Naive B cell (primary cell): ENCODE data around the gene KMT2C. TPM values are rescaled to one million over a fixed set of nuclear protein-coding genes. Genes with fewer than 3 reads are reported as not detected.
"Not testable (repeated sequence)": the region's sequence is repeated elsewhere in the genome, so short reads cannot be mapped to it uniquely, and the experiment has no call there.

Source experiments
- ATAC-seq, 2 donors: fragments of 150-1000 bp; cut with Tn5 transposase; 2 replicates each; pipeline ENCODE4 v1.10.0; 2021; ENCODE audit warnings: low read depth in 2 of 2, mild to moderate bottlenecking in 2 of 2, moderate library complexity in 2 of 2
- DNase-seq: peaks from one replicate; pipeline ENCODE4 v3.0.0; 2022
- H3K27ac Mint-ChIP-seq, 6 donors: one replicate each; pipeline ENCODE4 v1.8.0; 2020 to 2022; ENCODE audit warnings: mild to moderate bottlenecking in 6 of 6, mixed read lengths in 6 of 6, moderate library complexity in 5 of 6, inconsistent platforms in 2 of 6
- H3K27me3 Mint-ChIP-seq, 3 donors: one replicate each; pipeline ENCODE4 v1.8.0; 2021 to 2022; ENCODE audit warnings: mixed read lengths in 3 of 3, mild to moderate bottlenecking in 1 of 3
- H3K36me3 Mint-ChIP-seq, 2 donors: one replicate each; pipeline ENCODE4 v1.8.0; 2020 to 2022; ENCODE audit warnings: mixed read lengths in 2 of 2, inconsistent platforms in 1 of 2, mild to moderate bottlenecking in 1 of 2
- H3K4me1 Mint-ChIP-seq, 3 donors: one replicate each; pipeline ENCODE4 v1.8.0; 2020 to 2022; ENCODE audit warnings: mixed read lengths in 3 of 3, inconsistent platforms in 1 of 3, mild to moderate bottlenecking in 1 of 3, moderate library complexity in 1 of 3
- H3K4me3 Mint-ChIP-seq, 8 donors: one replicate each; pipeline ENCODE4 v1.8.0; 2020 to 2022; ENCODE audit warnings: mild to moderate bottlenecking in 8 of 8, mixed read lengths in 8 of 8, moderate library complexity in 8 of 8, inconsistent platforms in 2 of 8
- H3K9me3 Mint-ChIP-seq, 7 donors: one replicate each; pipeline ENCODE4 v1.8.0; 2020 to 2022; ENCODE audit warnings: mixed read lengths in 7 of 7, mild to moderate bottlenecking in 5 of 7, inconsistent platforms in 2 of 7, moderate library complexity in 1 of 7
- polyA plus RNA-seq, 6 donors: library from polyadenylated mRNA; unstranded; fragments of 300-500 nt; fragmentation: Illumina TruSeq; gene quantifications; one replicate each; pipeline ENCODE4 v1.2.3, GENCODE V29; 2021; ENCODE audit warnings: low read depth in 6 of 6

Gene KMT2C
- polyA plus RNA-seq, 6 donors from 2014 or later, result 9.3 to 34.0 (median 16.3) TPM

DNA sequence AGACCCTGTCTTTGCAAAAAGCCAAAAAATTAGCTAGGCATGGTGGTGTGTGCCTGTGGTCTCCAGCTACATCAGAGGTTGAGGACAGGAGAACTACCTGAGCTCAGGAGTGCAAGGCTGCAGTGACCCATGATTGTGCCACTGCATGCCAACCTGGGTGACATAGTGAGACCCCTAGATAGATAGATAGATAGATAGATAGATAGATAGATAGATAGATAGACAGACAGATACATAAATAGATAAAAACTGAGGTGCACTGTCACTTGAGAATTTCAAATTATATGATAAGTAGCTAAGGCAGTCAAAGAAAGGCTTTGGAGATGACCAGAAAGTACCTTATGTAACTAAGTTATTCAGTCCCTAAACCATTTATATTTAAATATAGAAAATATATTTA is 231.4 kb downstream of the KMT2C start:
- not testable (repeated sequence) for DNase-seq, H3K4me3 Mint-ChIP-seq, H3K27me3 Mint-ChIP-seq, ATAC-seq, H3K9me3 Mint-ChIP-seq, H3K4me1 Mint-ChIP-seq
- H3K27ac Mint-ChIP-seq, result peak overlapping the region in 1 of 6 donors; percentile 42
- peaks cover 12% of the 10 kb centered on the region in 2 donors for H3K36me3 Mint-ChIP-seq

DNA sequence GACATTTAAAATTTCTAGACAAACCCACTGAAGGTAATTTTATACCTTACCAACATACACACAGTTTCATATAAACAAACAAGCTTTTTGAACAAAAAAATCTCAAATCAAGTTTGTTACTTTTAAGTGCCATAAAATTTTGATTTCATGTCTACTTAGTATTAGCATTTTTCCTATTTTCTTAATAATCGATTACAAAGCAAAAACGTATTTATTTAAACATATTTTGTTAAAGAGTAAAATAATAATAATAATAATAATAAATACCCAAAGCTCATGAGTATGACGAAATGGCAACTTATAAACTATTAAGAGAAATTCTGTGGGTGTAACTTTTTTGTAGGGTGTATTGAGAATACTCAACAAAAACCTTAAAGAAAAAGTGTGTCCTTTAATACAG is 232.7 kb downstream of the KMT2C start:
- Mint-ChIP-seq H3K4me1 (no peaks in the 10 kb centered on the region), H3K27me3 (no peaks in the 10 kb centered on the region), H3K4me3 (no peak overlapping the region), H3K27ac (no peak overlapping the region), H3K9me3 (no peaks in the 10 kb centered on the region), H3K36me3 (peaks cover 14 to 21% of the 10 kb centered on the region in 2 donors)
- DNase-seq (no peak), ATAC-seq (no peak)

DNA sequence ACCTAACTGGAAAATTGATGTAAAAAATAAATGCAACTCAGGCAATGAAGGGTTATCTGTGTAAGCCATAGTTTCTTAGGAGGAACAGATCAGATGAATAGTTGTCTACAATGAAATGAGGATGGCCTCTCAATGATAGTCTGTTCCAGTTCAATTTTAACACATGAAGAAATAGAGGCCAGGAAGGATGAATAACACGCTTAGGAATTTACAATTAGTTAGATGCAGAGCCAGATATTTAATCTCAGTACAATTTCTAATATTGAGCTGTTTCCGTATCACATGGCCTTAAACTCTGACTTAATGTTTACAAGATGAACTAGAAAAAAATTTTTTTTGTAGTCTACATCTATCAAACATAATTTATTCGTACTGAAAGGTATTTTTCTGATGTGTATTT is 233.7 kb downstream of the KMT2C start:
- Mint-ChIP-seq H3K27ac (peak overlapping the region in 2 of 6 donors; percentile 41 to 44), H3K36me3 (peaks cover 18 to 27% of the 10 kb centered on the region in 2 donors), H3K4me3 (no peak overlapping the region), H3K9me3 (no peaks in the 10 kb centered on the region), H3K4me1 (no peaks in the 10 kb centered on the region), H3K27me3 (no peaks in the 10 kb centered on the region)
- no peak for DNase-seq
- no peak for ATAC-seq

DNA sequence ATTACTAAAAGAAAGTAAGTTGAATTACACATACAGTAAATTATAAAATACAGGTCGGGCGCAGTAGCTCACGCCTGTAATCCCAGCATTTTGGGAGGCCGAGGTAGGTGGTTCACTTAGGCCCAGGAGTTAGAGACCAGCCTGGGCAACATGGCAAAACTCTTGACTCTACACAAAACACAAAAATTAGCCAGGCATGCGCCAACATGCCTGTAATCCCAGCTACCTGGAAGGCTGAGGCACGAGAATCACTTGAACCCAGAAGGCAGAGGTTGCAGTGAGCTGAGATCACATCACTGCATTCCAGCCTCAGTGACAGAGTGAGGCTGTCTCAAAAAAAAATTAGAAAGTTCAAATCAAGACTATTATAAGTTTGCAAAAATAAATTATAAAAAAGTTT is 235.4 kb downstream of the KMT2C start:
- Mint-ChIP-seq H3K9me3 (no peaks in the 10 kb centered on the region), H3K36me3 (peaks cover 16 to 36% of the 10 kb centered on the region in 2 donors), H3K4me3 (no peak overlapping the region), H3K4me1 (no peaks in the 10 kb centered on the region), H3K27me3 (no peaks in the 10 kb centered on the region), H3K27ac (peak overlapping the region in 1 of 6 donors; percentile 66)
- DNase-seq (no peak), ATAC-seq (no peak)

DNA sequence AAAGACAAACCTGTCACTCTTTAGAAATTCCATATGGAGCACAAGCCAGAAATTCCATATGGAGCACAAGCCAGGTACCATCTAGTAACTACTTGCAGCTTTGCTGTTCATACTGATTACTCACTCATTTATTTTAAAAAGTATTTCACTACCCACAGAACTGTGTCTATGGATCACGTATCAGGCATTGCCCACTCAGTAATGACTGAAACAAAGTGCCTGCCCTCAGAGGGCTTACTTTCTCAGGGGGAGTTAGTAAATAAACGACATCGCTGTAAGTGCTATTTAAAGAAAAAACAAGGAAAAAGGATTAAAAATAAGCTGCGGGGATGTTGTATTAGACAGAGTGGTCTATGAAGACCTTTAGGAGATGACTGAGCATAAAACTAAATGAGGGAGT is 239.4 kb downstream of the KMT2C start:
- H3K27ac Mint-ChIP-seq, result peak overlapping the region in 1 of 6 donors; percentile 63

DNA sequence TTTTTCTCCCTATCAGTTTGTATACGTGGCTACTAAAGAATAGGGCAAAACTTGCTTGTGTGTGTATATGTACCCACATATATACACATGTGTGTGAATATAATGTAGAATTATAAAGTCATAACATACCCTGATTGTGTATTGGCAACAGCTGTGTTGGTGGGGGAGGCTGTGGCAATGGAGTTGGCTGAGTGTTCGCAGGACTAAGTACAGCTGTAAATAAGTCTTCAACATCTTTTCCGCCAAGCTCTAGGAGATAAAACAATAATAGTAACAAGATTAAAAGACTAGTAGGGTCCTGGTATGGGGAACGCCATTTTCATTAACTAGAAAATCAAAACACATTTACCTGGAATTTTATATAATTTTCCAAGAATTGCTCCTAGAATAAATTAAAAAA is 241.9 kb downstream of the KMT2C start:
- H3K4me1 Mint-ChIP-seq, result no peaks in the 10 kb centered on the region
- DNase-seq (no peak), ATAC-seq (no peak)
- peaks cover 39 to 45% of the 10 kb centered on the region in 2 donors for H3K36me3 Mint-ChIP-seq
- no peak overlapping the region for H3K4me3 Mint-ChIP-seq
- H3K27me3 Mint-ChIP-seq, result no peaks in the 10 kb centered on the region
- peak overlapping the region in 1 of 6 donors; percentile 49 for H3K27ac Mint-ChIP-seq
- H3K9me3 Mint-ChIP-seq, result no peaks in the 10 kb centered on the region

More for the DNA sequence above, 239.4 kb downstream of the KMT2C start:
- Mint-ChIP-seq H3K4me3 (no peak overlapping the region), H3K4me1 (no peaks in the 10 kb centered on the region), H3K27me3 (no peaks in the 10 kb centered on the region), H3K36me3 (peaks cover 25 to 39% of the 10 kb centered on the region in 2 donors), H3K9me3 (no peaks in the 10 kb centered on the region)
- ATAC-seq (no peak), DNase-seq (no peak)

DNA sequence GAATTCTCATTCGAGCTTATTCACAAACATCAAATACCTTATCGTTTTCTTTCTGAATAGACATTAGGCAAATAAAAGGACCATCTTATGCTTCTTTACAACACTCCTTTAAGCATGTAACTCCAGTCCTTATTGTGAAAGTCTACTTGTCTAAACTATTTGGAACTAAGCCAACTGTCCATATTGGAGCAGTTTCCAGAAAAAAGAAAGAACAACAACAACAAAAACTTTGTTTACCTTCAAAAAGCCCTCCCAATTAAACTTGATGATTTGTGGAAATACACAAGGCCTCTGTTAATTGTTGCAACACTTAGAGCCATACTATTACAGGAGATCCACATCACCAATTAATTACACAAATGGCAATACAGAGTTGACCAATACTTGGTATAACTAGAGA is 246.7 kb downstream of the KMT2C start:
- Mint-ChIP-seq H3K9me3 (no peaks in the 10 kb centered on the region), H3K36me3 (peaks cover 33 to 49% of the 10 kb centered on the region in 2 donors), H3K4me3 (no peak overlapping the region), H3K4me1 (no peaks in the 10 kb centered on the region), H3K27me3 (no peaks in the 10 kb centered on the region), H3K27ac (peak overlapping the region in 1 of 6 donors; percentile 33)
- ATAC-seq (no peak), DNase-seq (no peak)

DNA sequence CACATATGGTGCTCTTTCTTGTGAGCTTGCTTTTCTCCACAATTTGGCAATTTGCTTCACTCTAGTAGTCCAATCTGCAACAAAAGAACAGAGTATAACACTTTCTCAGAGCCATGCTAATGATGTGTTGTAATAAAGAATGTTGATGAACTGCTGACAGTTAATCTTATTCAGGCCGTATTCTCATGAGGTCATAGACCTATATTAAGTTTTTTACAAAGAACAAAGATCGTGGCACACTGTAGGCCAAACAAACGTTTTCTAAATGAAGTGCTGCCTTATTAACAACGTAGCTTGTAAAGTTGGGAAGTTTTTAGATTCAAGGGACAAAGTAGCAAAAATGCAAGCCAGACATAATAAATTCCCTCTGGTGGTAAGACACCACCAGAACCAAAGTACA is 250.2 kb downstream of the KMT2C start:
- Mint-ChIP-seq H3K36me3 (peaks cover 29 to 38% of the 10 kb centered on the region in 2 donors), H3K27ac (peak overlapping the region in 1 of 6 donors; percentile 49), H3K9me3 (no peaks in the 10 kb centered on the region), H3K4me1 (no peaks in the 10 kb centered on the region), H3K27me3 (no peaks in the 10 kb centered on the region), H3K4me3 (peak overlapping the region in 1 of 8 donors; percentile 35)
- ATAC-seq (no peak), DNase-seq (no peak)

DNA sequence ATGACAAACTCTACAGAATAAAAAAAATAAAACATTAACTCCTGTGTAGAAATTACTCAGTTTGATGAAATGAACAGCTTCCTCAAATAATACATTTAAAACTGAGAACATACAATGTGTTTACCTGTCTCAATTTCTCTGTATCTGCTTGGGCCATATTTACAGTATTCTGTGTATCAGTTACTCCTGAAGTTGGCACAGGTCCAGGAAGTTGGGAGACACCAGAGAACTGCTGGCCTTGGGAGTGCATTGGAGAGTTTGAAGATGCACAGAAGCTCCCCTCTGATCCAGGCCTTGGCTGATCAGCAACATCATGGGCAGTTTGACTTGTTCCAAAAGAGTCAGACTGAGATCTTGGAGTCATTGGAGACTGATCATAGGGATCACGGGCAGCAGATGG is 255.2 kb downstream of the KMT2C start:
- ATAC-seq, result no peak
- H3K4me1 Mint-ChIP-seq, result peaks cover 11 to 16% (median 13%) of the 10 kb centered on the region in 3 donors
- peaks cover 36% of the 10 kb centered on the region in 2 donors for H3K36me3 Mint-ChIP-seq
- no peaks in the 10 kb centered on the region for H3K27me3 Mint-ChIP-seq
- peak overlapping the region in 2 of 6 donors; percentile 58 to 65 for H3K27ac Mint-ChIP-seq
- no peaks in the 10 kb centered on the region for H3K9me3 Mint-ChIP-seq
- DNase-seq, result no peak
- no peak overlapping the region for H3K4me3 Mint-ChIP-seq

DNA sequence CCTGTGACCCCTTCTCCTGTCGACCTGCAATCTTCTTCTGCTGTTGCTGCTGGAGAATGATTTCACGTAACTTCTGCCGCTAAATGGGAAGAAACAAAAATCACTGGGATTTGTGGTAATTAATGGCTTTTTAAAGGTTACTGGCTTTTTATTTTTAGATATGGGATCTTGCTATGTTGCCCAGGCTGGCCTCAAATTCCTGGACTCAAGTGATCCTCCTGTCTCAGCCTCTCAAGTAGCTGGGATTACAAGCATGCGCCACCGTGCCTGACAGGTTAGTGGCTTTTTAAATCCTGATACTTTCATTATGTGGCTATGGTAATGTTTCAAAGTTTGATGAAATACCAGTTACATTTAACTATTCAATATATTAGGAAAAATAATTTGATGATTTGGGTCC is 255.8 kb downstream of the KMT2C start:
- ATAC-seq (no peak), DNase-seq (no peak)
- peaks cover 11 to 16% (median 13%) of the 10 kb centered on the region in 3 donors for H3K4me1 Mint-ChIP-seq
- no peaks in the 10 kb centered on the region for H3K9me3 Mint-ChIP-seq
- no peak overlapping the region for H3K4me3 Mint-ChIP-seq
- H3K36me3 Mint-ChIP-seq, result peaks cover 30 to 36% of the 10 kb centered on the region in 2 donors
- H3K27ac Mint-ChIP-seq, result peak overlapping the region in 2 of 6 donors; percentile 77 to 85
- no peaks in the 10 kb centered on the region for H3K27me3 Mint-ChIP-seq

DNA sequence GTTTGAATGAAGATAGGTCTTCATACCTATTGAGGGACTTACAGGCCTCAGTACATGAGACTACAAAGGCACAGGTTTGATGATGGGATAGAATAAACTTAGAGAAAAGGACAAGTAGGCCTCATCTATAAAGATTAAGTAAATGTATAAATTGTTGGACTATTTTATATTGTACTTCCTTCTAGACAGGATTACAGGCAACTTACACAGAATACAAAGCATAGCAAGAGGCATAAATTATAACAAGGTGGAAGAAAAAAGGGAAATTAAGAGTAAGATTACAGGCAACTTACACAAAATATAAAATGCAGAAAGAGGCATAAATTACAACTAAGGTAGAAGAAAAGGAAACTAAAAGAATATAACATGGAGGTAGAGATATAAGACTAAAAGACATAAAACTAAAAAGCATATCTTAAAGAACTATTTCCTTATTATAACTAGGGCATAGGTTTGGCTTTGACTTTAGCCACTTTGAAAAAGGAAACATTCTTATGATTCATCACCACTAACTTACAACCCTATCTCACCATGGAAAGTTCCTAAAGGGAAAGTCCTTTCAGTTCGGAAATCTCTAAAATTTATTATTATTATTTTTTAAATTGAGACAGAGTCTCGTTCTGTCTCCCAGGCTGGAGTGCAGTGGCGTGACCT is 257.3 kb downstream of the KMT2C start:
- peaks cover 11 to 16% (median 13%) of the 10 kb centered on the region in 3 donors for H3K4me1 Mint-ChIP-seq
- H3K27me3 Mint-ChIP-seq, result no peaks in the 10 kb centered on the region
- peak overlapping the region in 4 of 6 donors; percentile 58 to 78 (median 60) for H3K27ac Mint-ChIP-seq
- no peak for DNase-seq
- ATAC-seq, result no peak
- no peak overlapping the region for H3K4me3 Mint-ChIP-seq
- no peaks in the 10 kb centered on the region for H3K9me3 Mint-ChIP-seq
- H3K36me3 Mint-ChIP-seq, result peaks cover 26 to 36% of the 10 kb centered on the region in 2 donors

DNA sequence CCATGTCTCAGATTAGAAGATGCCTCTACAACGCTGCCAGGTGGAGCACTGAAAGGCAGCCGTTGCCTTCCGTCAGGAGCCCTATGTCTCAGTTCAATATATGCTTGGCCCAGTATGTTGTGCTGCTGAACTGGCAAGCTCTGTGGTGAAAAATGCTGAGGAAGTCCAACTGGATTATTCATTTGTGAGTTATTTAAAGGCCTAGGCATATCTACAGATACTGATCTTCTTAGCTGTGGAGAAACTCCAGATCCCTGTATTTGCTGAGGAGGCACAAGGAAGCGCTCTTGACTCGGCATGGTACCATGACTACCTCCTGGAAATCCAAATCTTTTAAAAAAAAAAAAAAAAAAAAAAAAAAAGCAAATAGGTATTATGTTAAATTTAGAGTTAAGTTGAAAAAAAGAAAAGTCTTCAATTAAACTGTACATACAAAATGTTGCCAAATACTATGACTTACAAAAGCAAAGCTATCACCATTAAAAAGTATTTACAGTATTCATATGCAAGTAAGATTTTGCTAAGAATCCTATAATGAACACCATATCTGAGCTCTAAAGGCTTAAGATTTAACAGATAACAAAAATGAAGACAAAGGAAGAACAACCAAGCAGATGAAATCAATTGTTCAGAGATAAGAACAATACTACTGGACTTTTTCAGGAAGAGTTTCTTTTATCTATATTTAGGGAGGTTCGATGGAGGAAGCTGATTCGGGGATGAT is 258.0 kb downstream of the KMT2C start:
- Mint-ChIP-seq H3K4me3 (peak overlapping the region in 2 of 8 donors; percentile 4 to 33), H3K9me3 (no peaks in the 10 kb centered on the region), H3K4me1 (peaks cover 11 to 16% (median 13%) of the 10 kb centered on the region in 3 donors), H3K27ac (peak overlapping the region; percentile 59 to 94 (median 78)), H3K27me3 (no peaks in the 10 kb centered on the region), H3K36me3 (peaks cover 26 to 36% of the 10 kb centered on the region in 2 donors)
- no peak for ATAC-seq
- DNase-seq, result no peak

DNA sequence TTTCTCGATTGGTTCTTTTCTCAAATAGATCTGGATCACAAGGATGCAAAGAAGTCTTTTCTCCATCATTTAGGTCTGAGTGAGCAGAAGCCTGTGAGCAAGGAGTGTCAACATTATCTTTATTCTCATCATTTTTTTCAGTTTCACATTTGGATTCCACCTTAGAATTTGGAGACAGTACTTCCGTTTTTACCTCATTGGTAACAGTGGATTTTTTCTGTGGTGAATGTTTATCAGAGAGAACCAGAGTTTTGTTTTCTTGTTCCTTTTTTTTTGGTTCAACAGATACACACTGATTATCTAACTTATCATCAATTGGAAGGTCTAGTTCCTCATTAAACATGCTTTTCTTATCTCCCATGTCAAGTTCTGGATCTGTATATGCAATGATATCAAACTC is 259.0 kb downstream of the KMT2C start:
- ATAC-seq, result peak; percentile 87 to 92
- Mint-ChIP-seq H3K36me3 (peaks cover 26 to 30% of the 10 kb centered on the region in 2 donors), H3K4me1 (peaks cover 11 to 16% (median 13%) of the 10 kb centered on the region in 3 donors)

More for the DNA sequence above, 259.0 kb downstream of the KMT2C start:
- H3K27me3 Mint-ChIP-seq, result no peaks in the 10 kb centered on the region
- H3K27ac Mint-ChIP-seq, result peak overlapping the region; percentile 59 to 94 (median 74)
- H3K4me3 Mint-ChIP-seq, result peak overlapping the region in 1 of 8 donors; percentile 76
- no peaks in the 10 kb centered on the region for H3K9me3 Mint-ChIP-seq
- DNase-seq, result peak; percentile 29
